Parathyroid adenoma (tissue), 2 donors: Measurements from ENCODE around the gene TXNRD3.

Experiments
- H2AFZ ChIP-seq: fragments of 300-600 bp; sonication (generic); one replicate; pipeline ENCODE4 v1.7.0; 2017; ENCODE audit warnings: antibody characterized with exemption, mild to moderate bottlenecking
- H3K27ac ChIP-seq: fragments of 300-600 bp; sonication (generic); one replicate; pipeline ENCODE4 v1.7.0; 2017
- H3K27me3 ChIP-seq: fragments of 300-600 bp; sonication (generic); one replicate; pipeline ENCODE4 v1.7.0; 2017; ENCODE audit warnings: low read length; ENCODE audit not compliant: control insufficient read depth, insufficient read depth
- H3K36me3 ChIP-seq: fragments of 300-600 bp; sonication (generic); one replicate; pipeline ENCODE4 v1.7.0; 2017; ENCODE audit warnings: low read length; ENCODE audit not compliant: control insufficient read depth, insufficient read depth
- H3K4me1 ChIP-seq: fragments of 300-600 bp; sonication (generic); one replicate; pipeline ENCODE4 v1.7.0; 2017; ENCODE audit warnings: control low read depth
- H3K4me2 ChIP-seq: fragments of 300-600 bp; sonication (generic); one replicate; pipeline ENCODE4 v1.7.0; 2017; ENCODE audit warnings: low read length
- H3K4me3 ChIP-seq: fragments of 300-600 bp; sonication (generic); one replicate; pipeline ENCODE4 v1.7.0; 2017; ENCODE audit warnings: low read depth, low read length
- H3K79me2 ChIP-seq: fragments of 300-600 bp; sonication (generic); one replicate; pipeline ENCODE4 v1.7.0; 2017; ENCODE audit warnings: control low read depth
- H3K9ac ChIP-seq: fragments of 300-600 bp; sonication (generic); one replicate; pipeline ENCODE4 v1.7.0; 2017; ENCODE audit warnings: mild to moderate bottlenecking
- H3K9me3 ChIP-seq: fragments of 300-600 bp; sonication (generic); one replicate; pipeline ENCODE4 v1.7.0; 2017; ENCODE audit warnings: low read length; ENCODE audit not compliant: control insufficient read depth
- CTCF ChIP-seq: fragments of 300-600 bp; sonication (generic); IDR thresholded peaks from one replicate; pipeline ENCODE4 v1.7.0; 2017; ENCODE audit warnings: antibody characterized with exemption, mild to moderate bottlenecking
- donor health status: primary hyperparathyroidism.

The TXNRD3 gene

GRCh38 chr3:126557415-126557745, 97.5 kb downstream of the TXNRD3 start:
- Histone ChIP-seq H3K27ac (no peak overlapping the region), H3K9me3 (no peaks in the 10 kb centered on the region), H2AFZ (no peak overlapping the region), H3K79me2 (no peaks in the 10 kb centered on the region), H3K4me2 (no peak overlapping the region), H3K4me1 (no peaks in the 10 kb centered on the region), H3K36me3 (no peaks in the 10 kb centered on the region), H3K9ac (no peak overlapping the region), H3K27me3 (no peaks in the 10 kb centered on the region), H3K4me3 (no peak overlapping the region)
- TF ChIP-seq CTCF, result no peak
